Measurements from ENCODE around the gene TMEM240.

DNA sequence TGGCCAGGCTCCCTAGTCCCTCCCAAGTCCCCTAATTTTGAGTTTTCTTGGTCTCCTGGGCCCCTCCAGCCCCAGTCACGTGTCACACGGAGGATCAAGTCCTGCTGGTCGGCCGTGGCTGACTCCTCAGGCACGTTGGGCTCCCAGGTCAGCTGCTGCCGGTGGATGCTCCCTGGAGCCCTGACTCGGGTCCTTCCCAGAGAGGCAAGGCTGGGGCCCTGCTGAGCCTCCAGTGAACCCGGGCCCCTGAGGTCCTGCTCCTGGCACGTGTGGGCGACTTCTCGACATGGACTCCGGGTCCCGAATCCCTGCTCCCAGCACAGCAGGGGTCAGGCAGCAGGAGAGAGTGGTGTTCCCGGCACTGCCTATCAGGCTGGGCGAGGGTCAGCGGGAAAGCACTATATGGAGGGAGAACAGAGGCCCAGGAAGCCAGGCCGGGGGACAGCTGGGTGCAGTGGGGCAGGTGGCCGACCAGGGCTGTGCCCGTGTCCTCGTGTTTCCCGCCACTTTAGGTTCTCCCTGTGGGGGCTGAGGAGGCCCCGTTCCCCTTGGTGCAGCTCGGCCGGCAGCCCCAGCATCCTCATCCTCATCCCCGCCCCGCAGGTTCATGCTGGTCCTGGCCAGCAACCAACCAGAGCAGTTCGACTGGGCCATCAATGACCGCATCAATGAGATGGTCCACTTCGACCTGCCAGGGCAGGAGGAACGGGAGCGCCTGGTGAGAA, 13.2 kb downstream of the TMEM240 start:
- TF ChIP-seq, protein P1, sequence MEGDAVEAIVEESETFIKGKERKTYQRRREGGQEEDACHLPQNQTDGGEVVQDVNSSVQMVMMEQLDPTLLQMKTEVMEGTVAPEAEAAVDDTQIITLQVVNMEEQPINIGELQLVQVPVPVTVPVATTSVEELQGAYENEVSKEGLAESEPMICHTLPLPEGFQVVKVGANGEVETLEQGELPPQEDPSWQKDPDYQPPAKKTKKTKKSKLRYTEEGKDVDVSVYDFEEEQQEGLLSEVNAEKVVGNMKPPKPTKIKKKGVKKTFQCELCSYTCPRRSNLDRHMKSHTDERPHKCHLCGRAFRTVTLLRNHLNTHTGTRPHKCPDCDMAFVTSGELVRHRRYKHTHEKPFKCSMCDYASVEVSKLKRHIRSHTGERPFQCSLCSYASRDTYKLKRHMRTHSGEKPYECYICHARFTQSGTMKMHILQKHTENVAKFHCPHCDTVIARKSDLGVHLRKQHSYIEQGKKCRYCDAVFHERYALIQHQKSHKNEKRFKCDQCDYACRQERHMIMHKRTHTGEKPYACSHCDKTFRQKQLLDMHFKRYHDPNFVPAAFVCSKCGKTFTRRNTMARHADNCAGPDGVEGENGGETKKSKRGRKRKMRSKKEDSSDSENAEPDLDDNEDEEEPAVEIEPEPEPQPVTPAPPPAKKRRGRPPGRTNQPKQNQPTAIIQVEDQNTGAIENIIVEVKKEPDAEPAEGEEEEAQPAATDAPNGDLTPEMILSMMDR (IDR thresholded peaks at IDR 0.05) = no peak
- TF ChIP-seq RORB (CRISPR knock-in tag; IDR thresholded peaks at IDR 0.05) (no peak), ZNF232 (CRISPR knock-in tag; IDR thresholded peaks at IDR 0.05) (no peak)
- TF ChIP-seq, protein P2, sequence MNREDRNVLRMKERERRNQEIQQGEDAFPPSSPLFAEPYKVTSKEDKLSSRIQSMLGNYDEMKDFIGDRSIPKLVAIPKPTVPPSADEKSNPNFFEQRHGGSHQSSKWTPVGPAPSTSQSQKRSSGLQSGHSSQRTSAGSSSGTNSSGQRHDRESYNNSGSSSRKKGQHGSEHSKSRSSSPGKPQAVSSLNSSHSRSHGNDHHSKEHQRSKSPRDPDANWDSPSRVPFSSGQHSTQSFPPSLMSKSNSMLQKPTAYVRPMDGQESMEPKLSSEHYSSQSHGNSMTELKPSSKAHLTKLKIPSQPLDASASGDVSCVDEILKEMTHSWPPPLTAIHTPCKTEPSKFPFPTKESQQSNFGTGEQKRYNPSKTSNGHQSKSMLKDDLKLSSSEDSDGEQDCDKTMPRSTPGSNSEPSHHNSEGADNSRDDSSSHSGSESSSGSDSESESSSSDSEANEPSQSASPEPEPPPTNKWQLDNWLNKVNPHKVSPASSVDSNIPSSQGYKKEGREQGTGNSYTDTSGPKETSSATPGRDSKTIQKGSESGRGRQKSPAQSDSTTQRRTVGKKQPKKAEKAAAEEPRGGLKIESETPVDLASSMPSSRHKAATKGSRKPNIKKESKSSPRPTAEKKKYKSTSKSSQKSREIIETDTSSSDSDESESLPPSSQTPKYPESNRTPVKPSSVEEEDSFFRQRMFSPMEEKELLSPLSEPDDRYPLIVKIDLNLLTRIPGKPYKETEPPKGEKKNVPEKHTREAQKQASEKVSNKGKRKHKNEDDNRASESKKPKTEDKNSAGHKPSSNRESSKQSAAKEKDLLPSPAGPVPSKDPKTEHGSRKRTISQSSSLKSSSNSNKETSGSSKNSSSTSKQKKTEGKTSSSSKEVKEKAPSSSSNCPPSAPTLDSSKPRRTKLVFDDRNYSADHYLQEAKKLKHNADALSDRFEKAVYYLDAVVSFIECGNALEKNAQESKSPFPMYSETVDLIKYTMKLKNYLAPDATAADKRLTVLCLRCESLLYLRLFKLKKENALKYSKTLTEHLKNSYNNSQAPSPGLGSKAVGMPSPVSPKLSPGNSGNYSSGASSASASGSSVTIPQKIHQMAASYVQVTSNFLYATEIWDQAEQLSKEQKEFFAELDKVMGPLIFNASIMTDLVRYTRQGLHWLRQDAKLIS (CRISPR knock-in tag; IDR thresholded peaks at IDR 0.05; ENCODE audit: borderline replicate concordance) = no peak
- TF ChIP-seq, protein P3, sequence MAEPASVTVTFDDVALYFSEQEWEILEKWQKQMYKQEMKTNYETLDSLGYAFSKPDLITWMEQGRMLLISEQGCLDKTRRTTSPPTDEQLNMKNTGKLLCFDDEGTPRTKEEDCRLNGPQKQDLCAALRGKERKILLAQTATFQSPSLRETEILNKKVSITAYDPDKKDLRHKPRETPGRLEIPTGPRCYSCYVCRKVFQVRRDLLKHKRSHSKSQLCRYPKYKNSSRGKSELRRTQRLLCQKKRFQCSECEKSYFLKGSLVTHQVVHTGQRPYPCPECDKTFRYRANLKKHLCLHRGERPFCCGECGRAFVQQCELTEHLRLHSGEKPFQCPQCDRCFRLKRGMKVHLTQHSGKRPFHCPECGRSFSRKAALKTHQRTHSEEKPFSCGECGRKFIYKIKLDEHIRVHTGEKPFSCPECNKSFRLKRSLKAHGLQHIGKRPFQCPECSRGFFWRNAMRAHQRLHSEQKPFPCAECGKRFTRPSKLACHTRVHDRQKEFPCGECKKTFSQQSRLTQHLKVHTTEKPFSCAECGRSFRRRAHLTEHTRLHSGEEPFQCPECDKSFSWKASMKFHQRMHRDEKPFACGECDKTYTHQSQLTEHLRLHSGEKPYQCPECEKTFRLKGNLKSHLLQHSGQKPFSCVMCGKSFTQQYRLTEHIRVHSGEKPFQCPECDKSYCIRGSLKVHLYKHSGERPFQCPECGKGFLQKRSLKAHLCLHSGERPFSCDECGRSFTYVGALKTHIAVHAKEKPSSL (CRISPR knock-in tag; conservative IDR thresholded peaks at IDR 0.05) = no peak
